Neural progenitor cell (in vitro differentiated cells): ENCODE results near the gene KLRG1.

Experiments
- CTCF ChIP-seq: fragments of 200-600 bp; sonication (generic); IDR thresholded peaks from 2 replicates; pipeline ENCODE4 v1.5.1; 2017; ENCODE audit warnings: antibody characterized with exemption, mild to moderate bottlenecking
- EZH2 ChIP-seq: fragments of 200-600 bp; sonication (generic); IDR thresholded peaks from 2 replicates; pipeline ENCODE4 v1.6.1; 2017; ENCODE audit warnings: antibody characterized with exemption, mild to moderate bottlenecking, moderate library complexity
- EZH2phosphoT487 ChIP-seq: fragments of 200-600 bp; sonication (generic); IDR thresholded peaks from 2 replicates; pipeline ENCODE4 v1.6.1; 2017; ENCODE audit warnings: antibody characterized with exemption

GRCh38 chr12:8951744-8952143 lies 37.6 kb upstream of the KLRG1 start:
- TF ChIP-seq CTCF: no peak
- no peak for TF ChIP-seq EZH2
- TF ChIP-seq EZH2phosphoT487: no peak
